HUES6 (cell line): ENCODE results near the gene HDAC4.

Experiments used
- H3K27ac ChIP-seq: 2 replicates; pipeline ENCODE4 v1.7.0; 2013; ENCODE audit warnings: low read depth, mild to moderate bottlenecking, low read length, inconsistent platforms
- H3K27me3 ChIP-seq: 2 replicates; pipeline ENCODE4 v1.6.1; 2013; ENCODE audit warnings: low read length; ENCODE audit not compliant: control insufficient read depth, insufficient read depth
- H3K36me3 ChIP-seq: 2 replicates; pipeline ENCODE4 v1.6.1; 2013; ENCODE audit warnings: low read length; ENCODE audit not compliant: control insufficient read depth, insufficient read depth
- H3K4me1 ChIP-seq: 2 replicates; pipeline ENCODE4 v1.6.1; 2013; ENCODE audit warnings: low read length; ENCODE audit not compliant: control insufficient read depth, insufficient read depth
- H3K4me3 ChIP-seq: 2 replicates; pipeline ENCODE4 v1.5.1; 2013; ENCODE audit warnings: low read depth, low read length
- H3K9ac ChIP-seq: one replicate; pipeline ENCODE4 v1.6.1; 2013; ENCODE audit warnings: mild to moderate bottlenecking, low read length
- H3K9me3 ChIP-seq: 2 replicates; pipeline ENCODE4 v1.6.1; 2013; ENCODE audit warnings: low read depth, low read length; ENCODE audit not compliant: control insufficient read depth, insufficient read depth

HDAC4 gene

DNA sequence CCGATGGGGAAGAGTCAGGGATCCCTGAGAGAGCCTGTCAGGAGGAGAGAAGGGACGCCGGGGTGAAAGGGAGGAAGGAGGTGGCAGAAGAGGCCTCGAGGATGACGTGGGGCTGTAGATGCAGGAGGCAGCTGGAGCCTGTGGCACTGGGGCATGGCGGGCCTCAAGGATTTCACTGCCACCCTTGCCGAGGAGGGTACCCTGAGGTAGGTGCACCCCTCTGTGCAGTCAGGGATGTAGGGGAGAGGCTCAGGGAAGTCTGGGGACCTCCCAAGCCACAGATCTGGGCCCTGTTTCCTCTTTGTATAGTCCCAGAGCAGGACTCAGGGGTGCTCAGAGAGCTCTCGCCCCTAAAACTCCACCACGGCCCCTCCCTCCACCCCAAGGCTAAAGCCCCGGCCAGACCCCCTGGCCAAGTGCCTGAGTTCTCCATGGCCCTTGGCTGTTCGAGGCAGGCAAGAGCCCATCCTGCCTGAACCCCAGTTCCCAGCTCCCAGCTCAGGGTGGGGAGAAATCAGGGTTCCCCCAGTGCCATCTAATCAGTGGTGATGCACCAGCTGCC lies 39.0 kb upstream of the HDAC4 start:
- Histone ChIP-seq H3K9me3 (peaks cover 7% of the 10 kb centered on the region; the same call in 1 of the 2 replicates), H3K4me1 (peaks cover 15% of the 10 kb centered on the region), H3K4me3 (no peak overlapping the region), H3K27me3 (peaks cover 32% of the 10 kb centered on the region; the same call in 1 of the 2 replicates), H3K27ac (no peak overlapping the region), H3K36me3 (no peaks in the 10 kb centered on the region), H3K9ac (no peak overlapping the region)

DNA sequence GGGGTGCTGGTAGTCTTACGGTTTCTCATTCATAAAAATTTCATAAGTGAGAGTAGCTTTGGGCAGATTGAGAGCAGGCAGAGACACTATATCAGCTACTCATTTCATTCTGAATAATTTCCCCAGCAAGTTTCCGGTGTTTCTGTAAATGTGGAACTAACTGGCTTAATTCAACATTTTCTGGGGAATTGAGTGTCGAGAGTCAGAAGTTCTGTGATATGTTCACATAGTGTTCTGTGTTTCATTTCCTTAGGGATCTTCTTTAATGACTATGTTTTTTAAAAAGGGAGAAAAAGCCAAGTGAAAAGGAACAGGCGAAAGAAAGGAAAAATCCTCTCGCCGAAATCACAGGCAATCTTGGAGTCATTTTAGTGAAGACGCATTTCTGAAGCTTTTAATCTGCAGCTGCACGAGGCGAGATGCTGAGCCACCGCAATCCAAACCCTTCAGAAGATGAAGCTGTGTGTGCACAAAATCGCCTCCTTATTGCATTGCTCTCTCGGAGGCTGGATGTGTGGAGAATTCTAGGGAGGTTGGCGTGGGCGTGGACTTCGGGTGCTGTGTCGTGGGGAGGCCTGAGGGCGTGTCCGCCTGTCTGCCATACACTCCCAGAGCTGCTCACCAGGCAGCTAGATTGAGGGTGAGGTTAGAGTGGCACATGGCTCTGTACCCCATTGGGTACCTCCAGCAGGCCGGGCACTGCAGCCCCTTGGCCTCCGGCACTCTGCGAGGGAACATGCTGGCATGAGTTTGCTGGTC lies 38.4 kb upstream of the HDAC4 start:
- Histone ChIP-seq H3K27ac (no peak overlapping the region), H3K9ac (no peak overlapping the region), H3K4me1 (peaks cover 15% of the 10 kb centered on the region), H3K27me3 (peaks cover 32% of the 10 kb centered on the region; the same call in 1 of the 2 replicates), H3K9me3 (peaks cover 5% of the 10 kb centered on the region; the same call in 1 of the 2 replicates), H3K4me3 (no peak overlapping the region), H3K36me3 (no peaks in the 10 kb centered on the region)

DNA sequence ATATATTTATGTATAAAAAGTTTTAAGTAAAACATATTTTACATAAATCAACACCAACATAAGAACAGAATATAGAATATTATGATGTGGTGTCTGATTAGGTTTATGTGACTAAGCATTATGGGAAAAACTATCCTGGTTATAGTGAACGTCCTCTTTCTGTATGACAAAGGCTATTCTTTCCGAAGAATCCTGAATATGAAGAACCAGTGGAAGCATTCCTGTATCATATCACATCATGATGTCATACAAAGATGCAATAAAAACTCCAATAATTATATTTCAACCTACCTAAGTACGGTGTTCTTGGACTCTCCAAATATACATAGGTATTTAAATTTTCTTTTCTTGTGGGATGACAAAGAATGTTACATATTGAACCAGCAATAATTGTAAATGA lies 37.5 kb upstream of the HDAC4 start:
- Histone ChIP-seq H3K36me3 (no peaks in the 10 kb centered on the region), H3K9me3 (peaks cover 3% of the 10 kb centered on the region; the same call in 1 of the 2 replicates), H3K27me3 (peaks cover 32% of the 10 kb centered on the region; the same call in 1 of the 2 replicates), H3K27ac (no peak overlapping the region), H3K4me3 (no peak overlapping the region), H3K4me1 (peaks cover 15% of the 10 kb centered on the region), H3K9ac (no peak overlapping the region)

DNA sequence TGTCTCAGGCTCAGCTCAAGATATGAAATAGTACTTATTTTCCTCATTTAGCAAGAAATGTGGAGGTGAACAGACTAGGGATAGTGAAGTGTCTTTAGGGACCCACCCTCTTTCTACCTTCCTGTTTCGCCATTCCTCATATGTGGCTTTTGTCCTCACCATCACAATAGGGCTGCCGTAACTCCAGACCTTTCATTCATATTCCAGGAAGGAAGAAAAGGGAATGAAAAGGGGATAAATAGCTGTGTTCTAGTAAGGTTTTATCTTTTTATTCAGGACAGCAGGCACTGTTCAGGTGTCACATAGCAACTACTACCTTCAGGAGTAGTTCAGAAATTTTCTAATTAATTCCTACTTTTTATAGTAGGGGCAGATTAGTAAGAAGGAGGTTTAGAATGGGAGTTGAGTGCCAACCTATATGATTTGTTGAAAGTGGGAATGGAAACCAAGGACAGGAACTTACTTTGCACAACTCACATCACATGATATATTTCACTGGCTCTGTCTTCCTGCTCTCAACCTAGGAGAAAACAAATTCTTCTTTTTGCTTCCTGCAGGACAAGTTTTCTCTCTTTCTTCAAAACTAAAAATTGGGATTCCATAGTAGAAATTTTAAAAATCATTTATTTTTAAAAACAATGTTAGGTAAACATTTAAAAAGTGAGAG lies 36.0 kb upstream of the HDAC4 start:
- Histone ChIP-seq H3K9ac (no peak overlapping the region), H3K36me3 (no peaks in the 10 kb centered on the region), H3K4me1 (peaks cover 15% of the 10 kb centered on the region), H3K27me3 (peaks cover 31% of the 10 kb centered on the region; the same call in 1 of the 2 replicates), H3K9me3 (peaks cover 3% of the 10 kb centered on the region; the same call in 1 of the 2 replicates), H3K4me3 (no peak overlapping the region), H3K27ac (no peak overlapping the region)

DNA sequence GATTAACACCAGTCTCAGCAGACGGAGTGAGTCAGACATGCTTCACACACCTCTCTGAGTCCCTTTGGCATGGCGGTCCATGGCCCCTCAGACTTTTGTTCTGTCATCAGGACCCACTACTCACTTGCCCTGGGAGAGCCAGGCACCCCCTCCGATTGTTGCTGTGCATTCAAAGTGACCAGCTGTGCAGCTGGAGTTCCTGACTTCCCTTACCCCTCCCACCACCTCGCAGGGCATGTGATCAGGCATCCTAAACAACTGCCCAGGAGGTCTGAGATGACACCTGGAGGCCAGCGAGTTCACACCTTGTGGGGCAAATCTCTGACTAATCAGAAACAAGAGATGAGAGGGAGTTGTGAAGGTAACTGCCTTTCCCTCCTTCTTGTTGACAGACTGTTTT lies 35.3 kb upstream of the HDAC4 start:
- Histone ChIP-seq H3K27me3 (peaks cover 24% of the 10 kb centered on the region; the same call in 1 of the 2 replicates), H3K9ac (no peak overlapping the region), H3K9me3 (peaks cover 3% of the 10 kb centered on the region; the same call in 1 of the 2 replicates), H3K4me3 (no peak overlapping the region), H3K4me1 (peaks cover 10% of the 10 kb centered on the region), H3K27ac (no peak overlapping the region), H3K36me3 (no peaks in the 10 kb centered on the region)

DNA sequence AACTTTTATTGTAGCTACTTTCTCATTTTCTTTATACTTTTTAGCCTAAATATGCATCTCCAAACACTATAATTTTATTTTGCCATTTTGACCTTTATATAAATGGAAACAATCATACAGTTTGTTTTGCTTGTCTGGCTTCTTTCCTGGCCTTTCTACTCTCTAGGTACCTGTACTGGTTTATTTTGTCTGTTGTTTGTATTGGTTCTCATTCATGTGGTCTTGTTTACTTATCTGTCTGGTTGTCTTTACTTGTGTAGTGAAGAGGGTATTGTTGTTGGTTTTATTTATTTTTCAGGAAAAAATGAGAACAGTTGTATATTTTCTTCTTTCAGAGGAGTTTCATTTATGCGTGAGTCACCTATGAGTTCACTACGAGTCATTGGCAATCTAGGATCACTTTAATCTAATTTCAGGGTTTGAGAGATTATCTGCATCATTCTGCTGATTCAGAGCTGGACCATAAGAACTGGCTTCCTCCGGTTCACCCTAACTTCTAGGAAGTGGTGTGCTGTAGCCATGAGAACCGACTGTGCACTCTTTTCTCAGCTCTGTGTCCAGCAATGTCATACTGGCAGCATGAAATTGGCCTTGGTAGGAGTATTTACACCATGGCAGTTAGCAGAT lies 33.1 kb upstream of the HDAC4 start:
- Histone ChIP-seq H3K9me3 (peaks cover 3% of the 10 kb centered on the region; the same call in 1 of the 2 replicates), H3K4me3 (no peak overlapping the region), H3K27ac (no peak overlapping the region), H3K27me3 (peaks cover 3% of the 10 kb centered on the region; the same call in 1 of the 2 replicates), H3K9ac (no peak overlapping the region), H3K36me3 (no peaks in the 10 kb centered on the region), H3K4me1 (no peaks in the 10 kb centered on the region)

DNA sequence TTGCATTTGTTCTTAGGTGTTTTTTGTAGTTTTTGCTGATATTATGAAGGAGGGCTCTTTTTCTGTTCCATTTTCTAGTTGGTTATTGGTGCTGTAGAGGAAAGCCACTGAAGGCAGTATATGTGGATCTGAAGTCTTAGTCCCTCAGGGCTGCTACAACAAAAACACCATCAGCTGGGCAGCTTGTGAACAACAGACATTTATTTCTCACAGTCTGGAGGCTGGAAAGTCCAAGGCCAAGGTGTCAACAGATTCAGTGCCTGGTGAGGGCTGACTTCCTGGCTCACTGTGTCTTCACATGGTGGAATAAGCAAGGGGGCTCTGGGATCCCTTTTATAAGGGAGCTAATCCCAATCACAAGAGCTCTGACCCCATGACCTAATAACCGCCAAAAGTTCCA lies 31.4 kb upstream of the HDAC4 start:
- H3K4me1 ChIP-seq, result no peaks in the 10 kb centered on the region
- no peak overlapping the region for H3K9ac ChIP-seq
- no peak overlapping the region for H3K27ac ChIP-seq
- H3K9me3 ChIP-seq, result peaks cover 3% of the 10 kb centered on the region; the same call in 1 of the 2 replicates
- no peak overlapping the region for H3K4me3 ChIP-seq
- H3K36me3 ChIP-seq, result no peaks in the 10 kb centered on the region
- H3K27me3 ChIP-seq, result no peaks in the 10 kb centered on the region

DNA sequence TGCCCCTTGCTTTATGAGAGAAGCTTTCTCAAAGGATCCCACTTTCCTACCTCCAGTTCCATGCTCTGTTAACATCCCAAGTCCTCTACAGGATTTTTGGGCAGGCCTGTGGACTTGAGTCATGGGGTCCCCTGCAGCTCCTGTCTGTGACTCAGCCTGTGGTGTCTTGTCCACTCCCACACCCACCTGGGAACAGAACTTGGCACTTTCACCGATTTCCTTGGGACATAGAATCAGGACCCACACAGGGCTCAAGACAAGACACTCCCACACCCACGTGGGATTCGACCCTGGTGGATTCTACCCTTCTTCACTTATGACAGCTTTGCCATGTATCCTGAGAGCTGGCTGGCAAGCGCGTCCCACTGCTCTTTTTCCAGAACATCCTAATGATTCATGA lies 30.7 kb upstream of the HDAC4 start:
- no peaks in the 10 kb centered on the region for H3K27me3 ChIP-seq
- H3K9me3 ChIP-seq, result peaks cover 1% of the 10 kb centered on the region; the same call in 1 of the 2 replicates
- no peaks in the 10 kb centered on the region for H3K36me3 ChIP-seq
- no peak overlapping the region for H3K4me3 ChIP-seq
- no peaks in the 10 kb centered on the region for H3K4me1 ChIP-seq
- H3K9ac ChIP-seq, result no peak overlapping the region
- no peak overlapping the region for H3K27ac ChIP-seq

DNA sequence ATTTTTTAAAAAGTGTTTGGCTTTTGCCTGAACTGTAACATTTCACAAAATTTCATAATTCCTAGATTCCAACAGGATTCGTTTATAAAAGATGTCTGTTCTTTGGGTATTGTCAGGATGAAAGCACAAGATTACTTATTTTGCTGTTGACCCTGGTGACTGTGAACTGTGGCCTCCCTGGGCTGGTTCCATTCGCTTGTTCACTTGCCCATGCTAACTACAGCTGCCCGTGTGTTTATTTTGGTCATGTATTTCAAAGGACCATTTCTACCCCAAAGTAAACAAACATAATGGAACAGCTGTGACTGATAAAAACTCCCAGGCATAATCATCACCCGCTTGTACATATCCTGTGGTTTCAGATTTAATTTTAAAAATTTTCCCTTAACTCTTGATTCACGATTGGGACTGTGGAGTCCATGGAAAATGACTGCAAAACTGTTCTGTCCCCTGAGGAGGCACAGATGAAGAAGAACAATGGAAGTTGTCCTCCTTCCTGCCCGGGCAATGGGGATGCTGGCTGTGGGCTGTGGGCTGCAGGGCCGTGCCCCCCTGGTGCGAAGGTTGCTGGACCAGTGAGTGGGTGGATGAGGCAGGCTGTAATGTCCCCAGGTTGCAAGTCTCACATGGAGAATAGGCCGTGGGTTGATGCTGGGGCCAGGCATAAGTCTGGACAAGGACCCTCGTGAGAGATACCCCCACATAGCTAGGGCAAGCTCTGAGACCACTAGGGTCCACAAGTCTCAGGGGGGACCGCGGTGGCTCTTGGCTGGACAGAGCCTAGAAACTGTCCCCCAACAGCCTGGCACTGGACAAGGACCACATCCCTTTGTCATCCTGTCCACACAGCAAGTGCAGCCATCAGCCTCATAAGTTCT lies 28.9 kb upstream of the HDAC4 start:
- H3K27ac ChIP-seq, result no peak overlapping the region
- no peaks in the 10 kb centered on the region for H3K27me3 ChIP-seq
- H3K4me1 ChIP-seq, result no peaks in the 10 kb centered on the region
- no peaks in the 10 kb centered on the region for H3K36me3 ChIP-seq
- no peaks in the 10 kb centered on the region for H3K9me3 ChIP-seq
- H3K4me3 ChIP-seq, result no peak overlapping the region
- no peak overlapping the region for H3K9ac ChIP-seq

DNA sequence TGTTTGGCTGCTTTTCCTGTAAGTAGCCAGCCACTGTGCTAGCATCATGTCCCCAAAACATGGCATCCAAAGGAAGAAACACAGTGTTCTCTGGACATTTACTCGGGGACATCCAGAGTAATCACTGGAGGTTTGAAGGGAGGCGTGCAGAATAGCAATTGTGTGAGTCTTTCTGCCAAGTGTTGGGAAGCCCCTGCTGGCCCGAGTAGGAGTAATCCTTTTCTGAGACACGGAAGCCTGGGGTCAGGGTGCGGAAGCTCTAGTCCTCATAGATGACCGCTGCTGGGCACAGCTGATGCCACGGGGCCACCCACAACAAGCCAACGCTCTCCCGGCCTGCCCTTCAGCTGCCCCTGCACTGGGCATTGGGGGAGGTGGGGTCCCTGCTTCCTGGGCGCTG lies 24.8 kb upstream of the HDAC4 start:
- Histone ChIP-seq H3K9ac (no peak overlapping the region), H3K4me1 (no peaks in the 10 kb centered on the region), H3K4me3 (no peak overlapping the region), H3K27me3 (no peaks in the 10 kb centered on the region), H3K9me3 (no peaks in the 10 kb centered on the region), H3K27ac (no peak overlapping the region), H3K36me3 (no peaks in the 10 kb centered on the region)
